Epidermal melanocyte (primary cell): ENCODE results near the gene ZNF335.
A peak's percentile ranks its signal among the peaks of the same experiment; 100 is the strongest.

ENCODE experiments used
- DNase-seq: peaks from one replicate; pipeline ENCODE4 v3.0.0; 2011; ENCODE audit warnings: low spot score; ENCODE audit not compliant: insufficient read length

Gene ZNF335, protein sequence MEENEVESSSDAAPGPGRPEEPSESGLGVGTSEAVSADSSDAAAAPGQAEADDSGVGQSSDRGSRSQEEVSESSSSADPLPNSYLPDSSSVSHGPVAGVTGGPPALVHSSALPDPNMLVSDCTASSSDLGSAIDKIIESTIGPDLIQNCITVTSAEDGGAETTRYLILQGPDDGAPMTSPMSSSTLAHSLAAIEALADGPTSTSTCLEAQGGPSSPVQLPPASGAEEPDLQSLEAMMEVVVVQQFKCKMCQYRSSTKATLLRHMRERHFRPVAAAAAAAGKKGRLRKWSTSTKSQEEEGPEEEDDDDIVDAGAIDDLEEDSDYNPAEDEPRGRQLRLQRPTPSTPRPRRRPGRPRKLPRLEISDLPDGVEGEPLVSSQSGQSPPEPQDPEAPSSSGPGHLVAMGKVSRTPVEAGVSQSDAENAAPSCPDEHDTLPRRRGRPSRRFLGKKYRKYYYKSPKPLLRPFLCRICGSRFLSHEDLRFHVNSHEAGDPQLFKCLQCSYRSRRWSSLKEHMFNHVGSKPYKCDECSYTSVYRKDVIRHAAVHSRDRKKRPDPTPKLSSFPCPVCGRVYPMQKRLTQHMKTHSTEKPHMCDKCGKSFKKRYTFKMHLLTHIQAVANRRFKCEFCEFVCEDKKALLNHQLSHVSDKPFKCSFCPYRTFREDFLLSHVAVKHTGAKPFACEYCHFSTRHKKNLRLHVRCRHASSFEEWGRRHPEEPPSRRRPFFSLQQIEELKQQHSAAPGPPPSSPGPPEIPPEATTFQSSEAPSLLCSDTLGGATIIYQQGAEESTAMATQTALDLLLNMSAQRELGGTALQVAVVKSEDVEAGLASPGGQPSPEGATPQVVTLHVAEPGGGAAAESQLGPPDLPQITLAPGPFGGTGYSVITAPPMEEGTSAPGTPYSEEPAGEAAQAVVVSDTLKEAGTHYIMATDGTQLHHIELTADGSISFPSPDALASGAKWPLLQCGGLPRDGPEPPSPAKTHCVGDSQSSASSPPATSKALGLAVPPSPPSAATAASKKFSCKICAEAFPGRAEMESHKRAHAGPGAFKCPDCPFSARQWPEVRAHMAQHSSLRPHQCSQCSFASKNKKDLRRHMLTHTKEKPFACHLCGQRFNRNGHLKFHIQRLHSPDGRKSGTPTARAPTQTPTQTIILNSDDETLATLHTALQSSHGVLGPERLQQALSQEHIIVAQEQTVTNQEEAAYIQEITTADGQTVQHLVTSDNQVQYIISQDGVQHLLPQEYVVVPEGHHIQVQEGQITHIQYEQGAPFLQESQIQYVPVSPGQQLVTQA (N-terminal part only)

GRCh38 chr20:45971675-45972499, at the start of gene ZNF335:
Gene ZNF335, minus strand, starts transcription at chr20:45972203. Its CDS starts 793 bp downstream, at chr20:45971410.
- peak; percentile 94 for DNase-seq

GRCh38 chr20:46020555-46020954, 48.6 kb upstream of the ZNF335 start:
- DNase-seq = no peak

- DNase-seq = no peak
These were observed 46.6 kb upstream of the ZNF335 start for GRCh38 chr20:46018611-46019010.

GRCh38 chr20:46018112-46018511, 46.1 kb upstream of the ZNF335 start:
- DNase-seq = no peak

DNA sequence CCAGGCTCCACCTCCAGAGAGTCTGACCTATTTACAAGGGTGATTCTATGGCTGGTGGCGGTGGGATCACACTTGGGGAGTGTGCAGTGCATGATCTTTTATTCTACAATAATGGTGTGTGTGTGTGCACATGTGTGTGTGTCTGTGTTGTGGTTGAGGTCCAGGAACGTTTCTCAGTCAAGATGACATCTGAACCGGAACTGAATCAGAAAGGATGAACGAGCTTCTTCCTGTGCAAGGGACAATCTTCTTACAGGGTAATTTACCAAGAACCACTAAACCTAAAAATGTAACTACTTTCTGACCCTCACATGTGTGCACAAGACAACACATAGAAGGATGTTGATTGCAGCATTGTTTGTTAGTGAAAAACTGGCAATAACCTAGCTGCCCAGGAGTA, 45.3 kb upstream of the ZNF335 start:
- DNase-seq = no peak

DNA sequence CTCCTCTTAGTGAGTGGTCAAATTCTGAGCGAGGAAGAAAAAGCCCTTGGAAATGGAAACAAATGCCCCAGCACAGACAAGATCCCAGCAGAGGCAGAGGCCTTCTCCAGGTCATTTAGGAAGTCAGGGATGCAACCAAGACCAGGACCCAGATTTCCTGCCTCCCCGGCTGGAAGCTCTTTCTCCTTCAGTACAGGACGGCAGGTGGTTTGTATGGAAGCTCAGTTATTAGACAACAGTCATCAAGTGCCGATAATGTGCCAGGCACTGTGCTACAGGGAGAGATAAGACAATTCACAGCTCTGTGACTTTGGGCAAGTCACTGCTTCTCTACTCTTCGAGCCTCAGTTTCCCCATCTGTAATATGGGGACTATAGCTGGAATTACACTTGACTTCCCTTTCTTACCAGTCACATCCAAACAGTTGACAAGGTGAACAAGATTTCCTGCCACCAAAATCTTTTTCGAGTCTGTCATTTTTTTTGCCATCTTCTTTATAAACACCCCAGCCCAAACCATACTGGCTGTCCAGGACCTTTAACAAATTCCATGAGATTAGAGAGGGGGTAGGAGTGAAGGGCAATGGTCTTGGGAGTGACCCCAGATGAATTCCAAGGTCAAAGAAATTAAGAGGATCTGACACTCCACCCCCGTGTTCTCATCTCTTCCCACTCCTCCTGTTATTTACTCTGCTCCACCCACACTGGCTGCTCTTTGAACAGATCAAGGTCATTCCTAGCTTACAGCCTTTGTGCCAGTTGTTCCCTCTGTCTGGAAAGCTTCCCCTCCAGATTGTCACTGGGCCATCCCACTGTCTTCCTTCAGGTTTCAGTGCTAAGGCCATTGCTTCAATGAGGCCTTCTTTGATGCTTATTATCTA, 42.8 kb upstream of the ZNF335 start:
- DNase-seq = no peak

DNA sequence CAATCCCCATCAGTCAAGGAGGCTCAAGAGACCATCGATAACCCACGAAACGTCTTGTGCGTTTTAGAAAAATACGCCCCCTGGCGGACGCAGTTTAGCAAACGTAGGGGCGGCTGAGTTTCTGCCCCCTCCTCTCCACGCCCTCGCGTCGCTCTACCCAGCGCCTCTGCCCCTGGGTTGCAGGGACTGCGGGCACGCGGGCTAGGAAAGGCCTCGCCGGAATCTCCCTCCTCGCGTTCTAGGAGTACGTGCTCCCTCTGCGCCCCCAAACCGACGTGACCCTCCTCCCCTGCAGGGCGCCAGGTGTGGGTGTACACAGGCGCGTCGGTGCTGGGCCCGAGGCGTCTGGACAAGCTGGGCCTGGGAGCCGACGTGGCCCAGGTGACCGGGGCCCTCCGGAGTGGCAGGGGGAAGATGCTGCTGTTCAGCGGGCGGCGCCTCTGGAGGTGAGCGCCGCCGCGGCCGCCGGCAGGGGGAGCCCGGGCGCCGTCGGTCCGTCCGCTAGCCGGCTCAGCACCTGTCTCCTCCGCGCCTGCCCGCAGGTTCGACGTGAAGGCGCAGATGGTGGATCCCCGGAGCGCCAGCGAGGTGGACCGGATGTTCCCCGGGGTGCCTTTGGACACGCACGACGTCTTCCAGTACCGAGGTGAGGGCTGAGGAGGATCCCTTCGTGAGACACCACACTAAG, 42.0 kb upstream of the ZNF335 start:
- DNase-seq = no peak

DNA sequence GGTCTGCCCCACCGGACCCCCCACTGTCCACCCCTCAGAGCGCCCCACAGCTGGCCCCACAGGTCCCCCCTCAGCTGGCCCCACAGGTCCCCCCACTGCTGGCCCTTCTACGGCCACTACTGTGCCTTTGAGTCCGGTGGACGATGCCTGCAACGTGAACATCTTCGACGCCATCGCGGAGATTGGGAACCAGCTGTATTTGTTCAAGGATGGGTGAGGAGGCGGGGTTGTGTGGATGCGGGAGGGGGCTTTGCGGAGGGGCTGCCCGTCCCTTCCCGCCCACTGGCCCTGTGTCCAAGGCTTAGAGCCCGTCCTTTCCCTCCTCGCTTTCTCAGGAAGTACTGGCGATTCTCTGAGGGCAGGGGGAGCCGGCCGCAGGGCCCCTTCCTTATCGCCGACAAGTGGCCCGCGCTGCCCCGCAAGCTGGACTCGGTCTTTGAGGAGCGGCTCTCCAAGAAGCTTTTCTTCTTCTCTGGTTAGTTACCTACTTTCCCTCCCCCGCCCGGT, 41.4 kb upstream of the ZNF335 start:
- DNase-seq = no peak

DNA sequence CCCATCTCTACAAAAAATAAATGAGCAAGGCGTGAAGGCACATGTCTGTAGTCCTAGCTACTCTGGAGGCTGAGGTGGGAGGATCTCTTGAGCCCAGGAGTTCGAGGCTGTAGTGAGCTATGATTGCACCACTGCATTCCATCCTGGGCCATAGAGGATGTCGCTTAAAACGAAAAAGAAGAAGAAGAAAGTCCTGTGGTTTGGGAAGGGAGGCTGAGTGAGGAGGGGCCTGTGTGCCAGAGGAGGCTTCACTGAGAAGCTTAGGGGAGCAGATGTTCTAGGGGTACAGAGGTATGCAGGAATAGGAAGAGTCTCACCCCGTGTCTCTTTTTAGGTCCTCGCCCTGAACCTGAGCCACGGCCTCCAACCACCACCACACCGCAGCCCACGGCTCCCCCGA, 40.9 kb upstream of the ZNF335 start:
- no peak for DNase-seq

- no peak for DNase-seq
These were observed 39.9 kb upstream of the ZNF335 start for GRCh38 chr20:46011631-46012482.

GRCh38 chr20:46010491-46011391, 38.7 kb upstream of the ZNF335 start:
- no peak for DNase-seq

GRCh38 chr20:46009816-46010215, 37.8 kb upstream of the ZNF335 start:
- no peak for DNase-seq

- DNase-seq = no peak
These were observed 35.7 kb upstream of the ZNF335 start for GRCh38 chr20:46007671-46008070.

DNA sequence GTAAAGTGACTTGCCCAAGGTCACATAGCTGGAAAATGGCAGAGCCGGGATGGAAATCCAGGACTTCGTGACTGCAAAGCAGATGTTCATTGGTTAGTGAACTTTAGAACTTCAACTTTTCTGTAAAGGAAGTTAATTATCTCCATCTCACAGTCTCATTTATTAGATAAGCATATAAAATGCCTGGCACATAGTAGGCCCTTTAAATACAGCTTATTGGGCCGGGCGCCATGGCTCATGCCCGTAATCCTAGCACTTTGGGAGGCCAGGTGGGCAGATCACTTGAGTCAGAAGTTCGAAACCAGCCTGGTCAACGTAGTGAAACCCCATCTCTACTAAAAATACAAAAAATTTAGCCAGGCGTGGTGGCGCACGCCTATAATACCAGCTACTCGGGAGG, 35.0 kb upstream of the ZNF335 start:
- DNase-seq = no peak

- no peak for DNase-seq
These were observed 34.2 kb upstream of the ZNF335 start for GRCh38 chr20:46006022-46006705.

DNA sequence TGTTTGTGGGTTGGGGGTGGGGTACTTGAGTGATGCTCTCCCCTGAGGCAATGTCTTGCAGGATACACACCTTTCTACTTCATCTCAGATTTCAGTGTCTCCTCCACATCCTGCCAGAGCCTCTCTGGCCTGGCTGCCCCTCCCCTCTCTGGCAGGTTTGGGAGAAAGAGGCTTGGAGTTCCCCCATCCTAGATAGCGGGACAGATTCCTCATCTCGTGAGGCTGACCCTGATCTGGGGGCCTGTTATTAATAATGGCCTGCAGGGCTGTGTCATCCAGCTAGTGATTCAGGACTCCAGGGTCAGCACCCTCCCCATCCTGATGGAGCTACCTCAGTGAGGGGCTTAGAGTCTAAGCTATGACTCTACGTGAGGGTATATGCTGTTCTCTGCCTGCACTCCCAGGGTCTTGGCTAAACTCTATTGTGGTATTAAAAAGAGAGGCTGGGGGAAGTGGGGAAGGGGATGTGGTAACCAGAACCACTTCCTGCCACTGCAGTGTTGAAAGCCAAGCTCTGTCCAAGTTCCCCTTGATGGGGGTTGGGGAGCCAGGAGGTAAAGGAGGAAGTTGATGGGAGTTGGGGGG, 33.0 kb upstream of the ZNF335 start:
- no peak for DNase-seq
